Raji (cell line): ENCODE results near the gene FHIT.

Experiments
- POLR2A ChIP-seq: IDR thresholded peaks from 2 replicates; pipeline ENCODE4 v1.6.1; 2011; ENCODE audit warnings: low read depth, low read length, control low read depth; ENCODE audit not compliant: insufficient read depth

FHIT gene

DNA sequence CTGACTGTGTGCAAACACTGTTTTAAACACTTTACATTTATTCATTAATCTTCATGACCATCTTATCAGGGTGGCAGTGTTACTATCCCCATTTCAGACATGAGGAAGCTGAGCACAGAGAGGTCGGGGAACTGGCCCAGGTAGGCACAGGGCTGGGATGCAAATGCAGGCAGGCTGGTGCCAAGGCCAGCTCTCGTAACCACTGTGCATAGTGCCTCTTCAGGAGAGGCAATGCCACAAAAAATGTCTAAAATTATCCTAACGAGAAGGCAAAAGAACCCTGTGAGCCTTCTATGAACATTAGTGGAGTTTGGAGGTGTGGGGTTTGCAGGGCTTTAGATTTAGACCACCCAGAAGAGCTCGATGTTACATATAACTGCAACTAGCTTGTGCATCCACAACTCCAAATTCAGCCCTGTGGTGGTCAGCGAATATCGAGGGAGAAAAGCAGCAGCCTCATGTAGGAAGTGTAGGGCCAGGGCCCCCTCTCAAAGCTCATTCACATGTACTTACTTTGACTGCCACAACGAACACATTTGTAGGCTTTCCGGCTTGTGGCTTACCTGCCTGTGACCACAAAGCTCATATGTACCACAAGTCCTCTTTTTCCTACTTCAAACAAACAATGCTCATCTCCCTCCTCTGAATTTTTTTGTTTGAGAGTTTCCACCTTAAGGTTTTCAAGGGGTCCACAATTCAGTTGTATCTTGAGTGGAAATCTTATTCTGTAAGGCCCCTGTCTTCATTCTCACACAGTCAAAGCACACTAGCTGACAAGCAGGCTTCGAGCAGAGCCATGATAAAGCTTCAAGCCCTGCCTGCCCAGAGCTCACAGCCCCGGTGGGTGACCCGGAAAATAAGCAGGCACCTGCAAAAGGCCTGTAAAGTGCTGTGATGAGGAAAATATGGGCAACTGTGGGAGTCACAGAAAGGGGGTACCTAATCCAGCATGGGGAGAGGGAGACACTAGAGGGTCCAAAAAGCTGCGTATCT, 1478.5 kb downstream of the FHIT start:
- TF ChIP-seq POLR2A = no peak

GRCh38 chr3:59771768-59772181, 1479.5 kb downstream of the FHIT start:
- no peak for TF ChIP-seq POLR2A

GRCh38 chr3:59769127-59769750, 1482.0 kb downstream of the FHIT start:
- no peak for TF ChIP-seq POLR2A

DNA sequence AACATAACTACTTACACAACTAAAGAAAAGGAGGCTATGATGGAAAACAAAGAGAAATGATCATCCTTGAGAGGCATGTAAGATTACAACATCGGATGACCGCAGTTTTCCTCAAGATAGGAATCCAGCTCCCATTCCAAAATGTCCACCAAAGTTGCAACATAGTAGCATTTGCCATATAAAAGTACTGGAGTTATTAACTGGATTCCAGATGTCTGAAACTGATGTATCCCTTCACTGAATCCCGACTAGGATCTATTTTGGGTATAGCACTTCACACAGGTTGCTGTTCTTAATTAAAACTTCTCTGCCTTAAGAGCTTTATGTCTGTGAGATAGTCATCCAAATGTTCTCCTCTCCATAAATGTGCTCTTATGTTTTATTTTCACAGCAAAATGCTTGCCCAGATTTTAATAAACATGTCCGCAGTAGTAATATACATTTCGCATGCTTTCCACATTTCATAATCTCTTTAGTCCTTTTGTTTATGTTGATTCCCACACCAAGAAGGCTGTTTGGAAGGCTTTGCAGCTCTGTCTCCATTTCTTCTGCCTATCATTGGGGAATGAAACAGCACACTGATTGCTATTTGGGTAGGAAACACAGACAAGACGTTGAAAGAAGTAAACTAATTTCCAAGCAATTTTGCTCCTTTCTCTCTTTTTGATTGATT, 1484.9 kb downstream of the FHIT start:
- TF ChIP-seq POLR2A = no peak

- no peak for TF ChIP-seq POLR2A
Measured at GRCh38 chr3:59764171-59764570, 1487.1 kb downstream of the FHIT start.

DNA sequence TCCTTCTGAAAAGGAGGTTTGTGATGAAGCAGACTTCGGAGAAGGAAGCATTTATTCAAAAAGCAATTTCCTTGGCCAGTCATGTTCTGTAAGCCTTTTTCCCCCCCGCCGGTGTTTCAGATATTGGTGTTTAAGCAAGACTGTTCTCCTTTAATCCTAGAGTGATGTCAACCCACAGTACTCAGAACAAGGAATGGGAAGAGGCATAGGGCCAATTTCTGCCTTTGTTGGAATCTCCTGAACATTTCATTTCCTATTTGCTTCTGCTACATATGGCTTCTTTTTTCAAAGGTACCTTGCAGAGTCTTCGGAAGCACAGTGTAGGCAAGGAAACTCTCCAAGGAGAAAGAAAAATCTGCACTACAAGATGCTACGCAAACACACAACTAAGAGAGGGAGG, 1488.3 kb downstream of the FHIT start:
- TF ChIP-seq POLR2A = no peak

DNA sequence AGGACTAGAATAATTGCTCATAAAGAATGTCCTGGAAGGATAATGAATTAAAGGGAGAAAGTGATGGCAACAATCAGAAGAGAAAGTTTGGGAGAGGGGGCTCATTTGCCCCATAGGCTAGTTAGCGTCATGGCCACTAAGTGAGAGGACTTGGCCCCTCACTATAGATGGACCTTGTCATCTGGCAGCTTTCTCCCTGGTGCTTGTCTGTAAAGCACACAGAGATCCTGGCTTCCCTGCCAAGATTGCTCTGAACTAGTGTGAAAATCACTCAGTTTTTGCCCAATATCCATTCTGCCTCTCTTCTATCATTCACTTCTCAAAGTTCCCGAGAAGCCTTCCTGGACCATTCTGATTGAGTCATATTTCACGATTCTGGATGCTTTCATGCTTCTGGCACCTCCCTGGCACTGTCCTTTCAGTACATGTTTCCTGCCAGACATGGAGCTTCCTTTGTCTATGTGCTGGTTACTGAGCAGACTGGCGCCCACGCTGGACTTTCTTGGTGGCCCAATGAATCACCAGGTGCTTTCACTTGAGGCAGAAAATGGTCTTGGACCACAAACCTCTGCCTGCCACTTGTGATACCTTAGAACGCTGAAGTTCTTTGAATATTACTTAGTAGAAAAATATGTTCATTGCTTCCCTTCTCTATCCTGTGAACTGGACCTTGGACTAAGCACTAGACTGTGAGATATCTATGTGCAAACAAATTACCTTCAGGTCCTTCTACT, 1491.8 kb downstream of the FHIT start:
- no peak for TF ChIP-seq POLR2A

DNA sequence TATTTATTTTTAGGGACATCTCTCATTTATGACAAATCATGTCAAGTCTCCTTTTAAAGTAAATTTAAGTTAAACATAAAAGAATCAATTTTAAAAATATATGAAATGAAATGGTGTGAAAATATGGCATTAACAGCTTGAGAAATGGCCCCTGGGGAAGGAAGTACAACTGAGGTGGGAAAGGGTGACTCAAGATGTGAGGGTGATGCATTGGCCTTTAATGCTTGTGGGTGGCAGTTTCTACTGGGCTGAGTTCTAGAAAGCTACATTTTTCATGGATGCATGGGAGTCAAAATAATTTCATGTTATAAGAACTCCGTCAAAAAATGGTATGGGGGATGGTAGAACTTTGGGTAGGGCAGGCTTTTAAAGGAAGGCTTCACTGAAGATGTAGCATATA, 1492.6 kb downstream of the FHIT start:
- no peak for TF ChIP-seq POLR2A

- no peak for TF ChIP-seq POLR2A
Measured at GRCh38 chr3:59756934-59757333, 1494.3 kb downstream of the FHIT start.

- no peak for TF ChIP-seq POLR2A
Measured at GRCh38 chr3:59754456-59755129, 1496.7 kb downstream of the FHIT start.

GRCh38 chr3:59753808-59754450, 1497.3 kb downstream of the FHIT start:
- no peak for TF ChIP-seq POLR2A

- no peak for TF ChIP-seq POLR2A
Measured at GRCh38 chr3:59752925-59753324, 1498.3 kb downstream of the FHIT start.

DNA sequence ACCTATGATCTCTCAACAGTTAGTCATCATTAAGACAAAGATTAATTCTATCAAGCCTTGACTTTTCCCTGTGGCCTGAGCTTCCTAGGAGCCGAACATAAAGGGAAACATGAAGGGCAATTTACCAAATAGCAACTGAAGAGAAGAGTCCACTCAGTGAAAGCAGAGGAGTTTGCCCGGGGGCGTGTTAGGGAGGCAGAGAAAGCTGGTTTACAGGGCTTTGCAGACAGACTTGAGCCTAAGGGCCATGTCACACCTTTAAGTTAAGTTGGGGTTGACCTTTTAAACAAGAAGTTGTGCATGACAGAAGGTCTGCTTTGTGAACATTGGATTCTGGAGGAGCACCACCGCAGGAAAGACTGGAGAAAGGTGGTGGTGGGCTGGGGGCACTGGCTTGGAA, 1499.6 kb downstream of the FHIT start:
- no peak for TF ChIP-seq POLR2A

DNA sequence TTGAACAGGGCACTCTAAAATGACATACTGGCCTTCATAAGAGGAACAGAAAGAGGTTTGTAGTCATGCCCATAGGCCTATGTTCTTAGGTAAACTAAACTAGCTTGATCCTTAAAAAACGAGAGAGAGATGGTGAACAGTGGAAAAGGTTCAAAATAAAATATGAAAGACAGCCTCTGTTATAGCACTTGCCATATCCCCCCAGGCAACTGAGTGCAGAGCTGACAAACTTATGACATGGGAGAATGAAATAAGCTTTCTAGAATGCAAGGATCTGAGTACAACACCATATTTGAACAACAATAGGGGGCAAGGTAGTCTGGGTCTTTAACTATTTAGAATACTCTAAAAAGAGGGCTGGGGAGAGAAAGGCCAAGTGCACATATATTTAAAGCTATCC, 1500.9 kb downstream of the FHIT start:
- no peak for TF ChIP-seq POLR2A
